Ovary (tissue), 9 donors: Measurements from ENCODE around the gene SH3RF3. TPM values are rescaled to one million over a fixed set of nuclear protein-coding genes. Genes with fewer than 3 reads are reported as not detected.

Experiments
- DNase-seq, 5 donors: peaks; one replicate each; pipeline ENCODE4 v3.0.0-alpha.2; 2019 to 2020
- H3K27ac ChIP-seq, 2 donors: fragments of 200-600 bp; one replicate each; pipeline versions ENCODE4 v1.5.1 to v1.8.0; 2019 to 2022
- H3K27me3 ChIP-seq: fragments of 200-600 bp; one replicate; pipeline ENCODE4 v1.8.0; 2022
- H3K36me3 ChIP-seq: fragments of 200-600 bp; sonication (generic); one replicate; pipeline ENCODE4 v1.5.1; 2019
- H3K4me1 ChIP-seq: one replicate; pipeline ENCODE4 v1.8.1; 2013; ENCODE audit warnings: mild to moderate bottlenecking, moderate library complexity; ENCODE audit not compliant: insufficient read depth
- H3K4me3 ChIP-seq: fragments of 200-600 bp; sonication (generic); one replicate; pipeline ENCODE4 v1.5.1; 2017
- H3K9me3 ChIP-seq, 2 donors: fragments of 200-600 bp in 1 of 2; sonication (generic) in 1 of 2; one replicate each; pipeline versions ENCODE4 v1.5.1 to v1.8.1; 2013 to 2019; ENCODE audit warnings: mild to moderate bottlenecking in 1 of 2, moderate library complexity in 1 of 2
- EP300 ChIP-seq: sonication (generic); formaldehyde crosslinking; IDR thresholded peaks from one replicate; pipeline ENCODE4 v1.6.1; 2017; ENCODE audit warnings: antibody characterized with exemption
- POLR2A ChIP-seq: fragments of 450-650 bp; IDR thresholded peaks from one replicate; pipeline ENCODE4 v1.6.1; 2017; ENCODE audit warnings: antibody characterized with exemption, mild to moderate bottlenecking, moderate library complexity
- WGBS, 3 donors: extraction: QIAGEN DNeasy Blood & Tissue Kit in 1 of 3; methylation state at CpG; one replicate each; pipeline versions ENCODE4 v1.1.5 to v1.1.7; 2013 to 2017; 5-methylcytosine and 5-hydroxymethylcytosine counted together
- intact Hi-C, 4 donors: fragments of 100-400 bp; cut with DNase I; formaldehyde crosslinking; loops; one replicate each; pipeline versions ENCODE4 v1.11.0 to v1.15.1; 2022 to 2023
- polyA plus RNA-seq, 2 donors: library from polyadenylated mRNA; stranded (reverse); fragments of 200-250 nt in 1 of 2; fragments of 350-450 nt in 1 of 2; fragmentation: Illumina TruSeq in 1 of 2; extraction: RNeasy Lipid Tissue Mini Kit (QIAGEN cat#74804) in 1 of 2; gene quantifications; one replicate each; pipeline ENCODE4 v1.2.3, GENCODE V29; 2013 to 2014
- total RNA-seq, 7 donors: library from RNA; depleted of rRNA in 2 of 7; stranded (reverse); fragments of >200 nt in 2 of 7; fragmentation: NEBNext Ultra II Directional in 3 of 7; extraction: Animal tissue kit (Norgen Biotek cat#: 25700) in 3 of 7; gene quantifications; one replicate each; pipeline versions ENCODE4 v1.1.0 to v1.2.4, GENCODE V29; 2016 to 2023
- TF ChIP-seq, protein P1 (sequence below), 3 donors: fragments of 450-650 bp in 2 of 3; fragments of 200-600 bp in 1 of 3; IDR thresholded peaks; one replicate each; pipeline versions ENCODE4 v1.5.1 to v1.8.0; 2016 to 2022; ENCODE audit warnings: antibody characterized with exemption in 3 of 3, mild to moderate bottlenecking in 1 of 3
- donor health status: DM: no; HTN: no; CAD: no; lungs with moderate emphysema.
- donor health status: DM: no; HTN: no; CAD: no.
- donor health status: Bipolar disorder and iron deficiency.
- donor health status: DM: yes; HTN: yes; CAD: no.
- donor health status: DM: no; HTN: no; CAD: no.
- donor health status: DM: yes; HTN: yes; CAD: no.

The SH3RF3 gene
- total and polyA plus RNA-seq, 9 donors: 2.7 to 10.1 (median 4.5) TPM

DNA sequence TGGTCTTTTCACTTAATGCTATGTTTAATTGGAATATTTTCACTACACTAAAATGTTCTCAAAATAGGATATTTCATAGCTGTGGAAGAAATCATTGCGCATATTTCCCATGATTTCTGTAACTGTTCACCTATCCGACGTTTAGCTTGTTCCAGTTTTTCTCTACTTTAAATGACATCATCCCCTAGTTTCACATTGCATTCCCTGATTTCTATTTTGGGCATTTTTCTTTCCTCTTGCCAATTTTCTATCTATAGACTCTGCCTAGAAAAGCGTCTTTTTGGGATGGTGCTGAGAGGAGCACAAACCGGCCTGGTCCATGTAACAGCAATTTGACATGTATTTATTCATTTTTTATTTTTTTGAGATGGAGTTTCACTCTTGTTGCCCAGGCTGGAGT lies 163.4 kb downstream of the SH3RF3 start:
- no peak for DNase-seq
- Histone ChIP-seq H3K36me3 (no peaks in the 10 kb centered on the region), H3K4me3 (no peak overlapping the region), H3K4me1 (peaks cover 7% of the 10 kb centered on the region), H3K27ac (no peak overlapping the region), H3K9me3 (no peaks in the 10 kb centered on the region), H3K27me3 (no peaks in the 10 kb centered on the region)
- no peak for TF ChIP-seq POLR2A
- no peak for TF ChIP-seq EP300
- TF ChIP-seq, protein P1, sequence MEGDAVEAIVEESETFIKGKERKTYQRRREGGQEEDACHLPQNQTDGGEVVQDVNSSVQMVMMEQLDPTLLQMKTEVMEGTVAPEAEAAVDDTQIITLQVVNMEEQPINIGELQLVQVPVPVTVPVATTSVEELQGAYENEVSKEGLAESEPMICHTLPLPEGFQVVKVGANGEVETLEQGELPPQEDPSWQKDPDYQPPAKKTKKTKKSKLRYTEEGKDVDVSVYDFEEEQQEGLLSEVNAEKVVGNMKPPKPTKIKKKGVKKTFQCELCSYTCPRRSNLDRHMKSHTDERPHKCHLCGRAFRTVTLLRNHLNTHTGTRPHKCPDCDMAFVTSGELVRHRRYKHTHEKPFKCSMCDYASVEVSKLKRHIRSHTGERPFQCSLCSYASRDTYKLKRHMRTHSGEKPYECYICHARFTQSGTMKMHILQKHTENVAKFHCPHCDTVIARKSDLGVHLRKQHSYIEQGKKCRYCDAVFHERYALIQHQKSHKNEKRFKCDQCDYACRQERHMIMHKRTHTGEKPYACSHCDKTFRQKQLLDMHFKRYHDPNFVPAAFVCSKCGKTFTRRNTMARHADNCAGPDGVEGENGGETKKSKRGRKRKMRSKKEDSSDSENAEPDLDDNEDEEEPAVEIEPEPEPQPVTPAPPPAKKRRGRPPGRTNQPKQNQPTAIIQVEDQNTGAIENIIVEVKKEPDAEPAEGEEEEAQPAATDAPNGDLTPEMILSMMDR (IDR thresholded peaks at IDR 0.05): no peak
- intact Hi-C loops: loop anchor here in 1 of 4 donors (10.0 kb wide), 1 partner anchor 212 kb away; no protein-coding TSS in a partner anchor
- WGBS, 3 donors: 74 to 82% (median 81%) methylated on average over 5 of the region's 5 CpGs

DNA sequence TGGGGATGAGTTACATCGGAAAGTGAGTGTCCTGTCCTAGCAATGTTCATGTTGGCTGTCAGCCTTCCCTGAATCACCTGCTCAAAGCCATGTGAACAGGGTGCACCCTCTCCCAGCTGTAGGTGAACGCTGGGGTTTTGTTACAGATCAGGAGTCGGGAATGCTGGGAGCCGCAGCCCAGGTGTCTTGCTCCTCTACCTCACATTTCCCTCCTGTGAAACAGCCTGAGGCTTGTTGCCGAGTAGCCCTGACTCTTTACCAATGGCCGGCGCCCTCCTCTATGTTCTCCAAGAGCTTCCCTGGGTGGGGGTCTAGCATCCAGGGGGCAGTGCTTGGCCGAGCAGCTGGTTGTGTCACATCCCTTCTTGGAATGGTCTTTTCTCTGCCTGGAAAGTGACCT lies 164.7 kb downstream of the SH3RF3 start:
- no peak for DNase-seq
- Histone ChIP-seq H3K36me3 (no peaks in the 10 kb centered on the region), H3K27ac (no peak overlapping the region), H3K9me3 (no peaks in the 10 kb centered on the region), H3K4me1 (peaks cover 7% of the 10 kb centered on the region), H3K4me3 (no peak overlapping the region), H3K27me3 (no peaks in the 10 kb centered on the region)
- intact Hi-C loops: loop anchor here in 1 of 4 donors (10.0 kb wide), 1 partner anchor 211 kb away; no protein-coding TSS in a partner anchor
- 96 to 97% (median 96%) methylated on average over 8 of the region's 8 CpGs for WGBS, 3 donors
- TF ChIP-seq EP300 (no peak), POLR2A (no peak)
- TF ChIP-seq, protein P1 (IDR thresholded peaks at IDR 0.05): no peak

DNA sequence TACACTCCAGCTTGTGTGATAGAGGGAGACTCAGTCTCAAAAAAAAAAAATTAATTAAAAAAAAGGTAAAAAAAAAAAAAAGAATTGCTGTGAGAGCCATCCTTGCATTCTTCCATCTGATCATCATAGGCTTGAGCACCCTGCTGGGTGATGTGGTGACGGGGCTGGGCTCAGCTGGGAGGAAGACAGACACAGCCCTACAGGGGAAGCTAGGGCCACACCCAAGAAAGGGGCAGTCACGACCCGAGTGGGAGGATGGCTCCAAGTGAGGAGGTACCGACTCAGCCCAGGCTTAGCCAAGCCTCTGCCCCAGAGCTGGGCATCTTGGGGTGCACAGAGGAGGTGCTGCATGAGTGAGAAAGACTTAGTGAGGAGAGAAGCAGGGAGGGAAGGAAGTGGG lies 165.5 kb downstream of the SH3RF3 start:
- no peaks in the 10 kb centered on the region for H3K27me3 ChIP-seq
- 94 to 96% (median 95%) methylated on average over 4 of the region's 4 CpGs for WGBS, 3 donors
- H3K36me3 ChIP-seq: no peaks in the 10 kb centered on the region
- TF ChIP-seq, protein P1 (IDR thresholded peaks at IDR 0.05): no peak
- TF ChIP-seq POLR2A: no peak
- no peak for TF ChIP-seq EP300
- intact Hi-C loops: loop anchor here in 1 of 4 donors (10.0 kb wide), 1 partner anchor 210 kb away; no protein-coding TSS in a partner anchor
- H3K9me3 ChIP-seq: no peaks in the 10 kb centered on the region
- no peak overlapping the region for H3K4me3 ChIP-seq
- peaks cover 7% of the 10 kb centered on the region for H3K4me1 ChIP-seq
- H3K27ac ChIP-seq: no peak overlapping the region
- no peak for DNase-seq

DNA sequence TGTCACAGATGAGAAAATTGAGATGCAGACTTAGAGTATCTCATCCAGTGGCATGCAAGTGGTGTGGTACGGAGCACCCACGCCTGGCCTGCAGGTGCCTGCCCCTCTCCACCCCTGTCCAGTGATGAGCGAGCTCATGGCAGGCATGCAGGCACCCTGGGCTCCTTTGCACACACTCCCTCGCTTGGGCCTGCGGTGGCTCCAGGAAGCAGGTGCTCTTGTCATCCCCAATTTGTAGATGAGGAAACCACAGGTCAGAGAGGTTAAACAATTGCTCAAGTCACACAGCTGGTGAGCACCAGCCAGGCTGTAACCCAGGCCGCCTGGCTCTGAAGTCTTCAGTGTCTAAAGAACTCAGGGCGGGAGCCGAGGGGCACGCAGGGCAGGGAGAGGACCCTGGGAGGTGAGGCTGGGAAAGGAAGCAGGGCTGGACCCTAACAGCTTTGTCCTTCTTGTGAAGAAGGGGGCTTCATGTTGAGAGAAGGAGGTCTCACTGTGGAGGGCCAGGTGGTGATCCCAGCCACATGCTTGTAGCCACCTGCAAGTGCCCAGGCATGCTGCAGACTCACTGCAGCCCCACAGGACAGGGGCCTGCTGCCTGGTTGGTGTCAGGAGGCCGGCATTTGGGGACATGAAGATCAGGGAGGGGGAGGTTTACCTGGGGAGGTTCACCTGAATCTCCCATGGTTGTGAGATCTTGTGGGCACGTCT lies 166.2 kb downstream of the SH3RF3 start:
- Histone ChIP-seq H3K4me3 (no peak overlapping the region), H3K4me1 (peaks cover 7% of the 10 kb centered on the region), H3K36me3 (no peaks in the 10 kb centered on the region), H3K9me3 (no peaks in the 10 kb centered on the region), H3K27me3 (no peaks in the 10 kb centered on the region), H3K27ac (no peak overlapping the region)
- no peak for DNase-seq
- WGBS, 3 donors: 94 to 95% (median 94%) methylated on average over 11 of the region's 11 CpGs
- intact Hi-C loops: loop anchor here in 1 of 4 donors (10.0 kb wide), 1 partner anchor 210 kb away; no protein-coding TSS in a partner anchor
- TF ChIP-seq EP300: no peak
- TF ChIP-seq, protein P1 (IDR thresholded peaks at IDR 0.05): no peak
- TF ChIP-seq POLR2A: no peak
